Endometrium (tissue), 2 donors: ENCODE results near the gene PTCD2.

Experiments
- FAIRE-seq: peaks from 2 replicates; lab custom pipeline; 2012; peaks lifted over from hg19 to GRCh38; lab: Jason Lieb, UNC
- donor health status: control.
- donor health status: control.

Gene PTCD2

DNA sequence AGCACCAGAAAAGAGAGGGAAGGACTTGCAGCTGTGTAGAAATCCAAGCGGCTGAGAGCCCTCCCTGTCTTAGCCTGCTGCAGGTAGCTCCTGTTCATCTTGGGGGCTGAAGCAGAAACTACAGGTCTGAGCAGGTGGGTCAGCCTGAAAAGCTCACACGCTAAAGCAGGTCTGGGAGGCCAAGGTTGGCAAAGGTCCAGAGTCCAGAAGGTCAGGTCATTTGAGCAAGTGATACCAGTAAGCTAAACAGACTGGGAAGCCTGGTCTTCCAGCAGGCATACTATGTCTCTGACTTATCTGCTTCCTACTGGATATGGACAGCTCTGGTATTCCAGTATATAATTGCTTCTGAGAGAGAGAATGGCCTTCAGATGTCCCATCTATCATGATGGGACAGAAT lies 26.2 kb downstream of the PTCD2 start:
- FAIRE-seq: no peak

DNA sequence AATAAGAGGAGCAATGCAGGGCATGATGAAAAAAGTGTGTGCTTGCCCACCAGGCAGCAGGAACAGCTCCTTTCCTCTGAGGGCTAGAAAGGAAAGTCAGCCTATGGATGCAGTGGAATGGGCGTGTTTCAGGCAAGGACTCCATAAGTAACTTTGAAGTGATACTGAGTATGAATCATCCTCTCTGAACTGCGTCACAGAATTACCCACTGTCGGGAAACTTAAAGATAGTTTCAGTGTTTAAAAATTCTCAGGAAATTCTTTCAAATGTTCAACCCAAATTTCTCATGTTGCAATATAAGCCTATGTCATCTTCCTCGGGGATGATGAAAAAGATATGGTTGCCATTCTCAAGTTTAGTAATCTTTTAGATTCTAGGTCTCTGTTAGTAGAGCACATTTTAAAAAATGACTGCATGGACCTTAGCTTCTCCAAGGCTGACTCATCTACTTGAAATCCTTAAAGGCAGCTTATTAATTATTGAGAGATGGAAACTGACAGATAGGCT lies 27.7 kb downstream of the PTCD2 start:
- no peak for FAIRE-seq

DNA sequence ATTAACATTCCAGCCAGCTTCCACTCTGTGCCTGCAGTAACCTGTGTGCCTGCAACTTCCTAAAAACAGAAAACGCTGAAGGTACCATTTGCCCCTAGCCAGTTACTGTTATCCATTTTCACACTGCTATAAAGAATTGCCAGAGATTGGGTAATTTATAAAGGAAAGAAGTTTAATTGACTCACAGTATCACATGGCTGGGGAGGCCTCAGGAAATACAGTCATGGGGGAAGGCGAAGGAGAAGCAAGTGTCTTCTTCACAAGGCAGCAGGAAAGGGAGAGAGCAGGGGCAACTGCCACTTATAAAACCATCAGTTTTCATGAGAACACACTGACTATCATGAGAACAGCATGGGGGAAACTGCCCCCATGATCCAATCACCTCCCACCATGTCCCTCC lies 31.2 kb downstream of the PTCD2 start:
- no peak for FAIRE-seq

DNA sequence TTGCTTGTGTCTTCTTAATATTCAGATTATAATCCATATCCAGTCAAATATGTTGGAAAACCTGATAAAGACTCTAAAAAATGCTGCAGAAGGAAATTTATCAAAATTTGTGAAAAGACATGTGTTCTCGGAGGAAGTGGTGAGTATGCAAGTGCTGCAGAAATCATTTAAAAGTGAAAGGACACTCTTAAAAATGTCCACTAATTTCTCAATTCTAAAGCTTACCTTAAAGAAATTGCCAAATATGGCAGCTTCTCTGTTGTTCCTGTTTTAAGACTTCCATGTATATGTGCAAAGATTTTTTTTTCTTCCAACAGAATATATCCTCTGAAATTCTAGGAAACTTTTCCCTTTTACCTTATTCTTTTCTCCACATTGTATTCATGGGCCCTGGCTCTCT lies 32.4 kb downstream of the PTCD2 start:
- FAIRE-seq: no peak

DNA sequence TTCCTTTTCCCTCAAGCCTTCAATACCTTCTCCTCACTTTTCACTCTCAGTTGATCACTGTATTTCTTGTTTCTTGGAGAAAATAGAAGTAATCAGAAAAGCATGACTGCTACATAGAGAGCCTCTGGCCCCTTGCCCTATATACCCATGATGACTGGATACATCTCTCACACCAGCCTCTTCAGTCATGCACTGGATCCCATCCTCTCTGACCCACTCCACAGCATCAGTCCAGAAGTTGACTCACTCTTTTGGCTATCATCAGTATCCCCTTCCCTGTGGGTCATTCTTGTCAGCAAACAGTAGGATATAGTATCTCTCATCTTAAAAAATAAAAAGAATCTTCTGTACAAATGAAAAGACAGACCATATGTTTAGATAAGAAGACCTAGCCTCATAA lies 32.9 kb downstream of the PTCD2 start:
- FAIRE-seq: no peak

DNA sequence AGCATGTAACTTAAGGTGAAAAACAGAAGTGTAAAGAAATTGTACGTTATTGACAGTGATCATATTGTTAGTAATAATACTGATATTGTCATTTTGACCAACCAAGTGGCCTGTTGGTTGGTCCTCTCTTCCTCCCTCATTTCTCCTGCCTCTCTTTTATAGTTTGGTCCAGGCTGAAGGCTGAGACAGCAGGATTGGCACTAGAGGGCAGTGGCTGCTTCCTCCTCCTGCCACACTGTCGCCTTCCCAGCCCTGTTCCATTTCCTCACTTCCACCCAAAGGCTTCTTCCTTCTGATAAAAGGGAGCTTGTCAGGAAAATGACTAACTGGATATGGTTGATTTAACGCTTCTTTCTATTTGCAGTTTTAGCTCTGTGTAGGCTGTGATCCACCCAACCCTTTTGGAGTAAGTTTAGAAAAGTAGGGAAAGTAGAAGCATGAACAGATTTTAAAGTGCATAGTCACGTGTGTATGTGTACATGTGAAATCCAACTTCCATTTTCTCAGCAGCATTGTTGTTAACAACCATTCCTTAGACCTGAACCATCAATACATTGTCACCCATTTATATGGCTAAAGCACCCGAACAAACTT lies 35.6 kb downstream of the PTCD2 start:
- no peak for FAIRE-seq

DNA sequence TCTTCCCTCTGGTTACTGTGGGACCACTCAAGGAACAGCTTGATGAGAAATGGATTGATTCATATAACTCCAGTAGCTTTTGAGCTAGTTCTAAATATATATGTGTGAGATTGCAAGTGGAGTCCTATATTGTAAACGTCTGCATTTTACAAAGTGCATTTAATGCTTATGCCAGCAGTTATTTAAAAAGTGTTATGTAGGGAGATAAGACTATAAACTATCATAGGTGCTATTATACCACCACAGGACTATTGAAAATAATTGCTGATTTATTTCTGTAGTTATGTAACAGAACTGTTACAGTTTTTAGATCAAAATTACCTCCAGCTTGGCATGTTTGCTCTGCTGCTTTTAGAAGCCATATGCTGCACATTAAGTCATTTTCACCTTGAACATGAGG lies 36.2 kb downstream of the PTCD2 start:
- no peak for FAIRE-seq

DNA sequence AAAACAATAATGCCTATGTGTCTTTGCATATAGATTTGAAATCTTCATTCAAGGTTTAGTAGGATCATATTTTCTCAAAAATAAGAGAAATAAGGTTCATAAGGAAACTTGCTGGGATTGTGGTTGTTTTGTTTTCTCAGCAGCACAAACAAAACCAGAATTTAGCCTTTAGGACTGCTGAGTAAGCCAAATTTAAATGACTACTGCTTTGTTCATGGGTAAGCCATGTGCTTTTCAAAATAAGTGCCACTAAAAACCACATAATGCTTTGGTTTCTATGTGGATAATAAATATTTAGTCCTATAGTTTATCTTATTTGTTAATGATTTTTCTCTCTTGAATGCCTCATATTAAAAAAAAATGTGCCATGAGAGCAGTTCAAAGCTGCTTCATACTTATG lies 38.8 kb downstream of the PTCD2 start:
- no peak for FAIRE-seq

DNA sequence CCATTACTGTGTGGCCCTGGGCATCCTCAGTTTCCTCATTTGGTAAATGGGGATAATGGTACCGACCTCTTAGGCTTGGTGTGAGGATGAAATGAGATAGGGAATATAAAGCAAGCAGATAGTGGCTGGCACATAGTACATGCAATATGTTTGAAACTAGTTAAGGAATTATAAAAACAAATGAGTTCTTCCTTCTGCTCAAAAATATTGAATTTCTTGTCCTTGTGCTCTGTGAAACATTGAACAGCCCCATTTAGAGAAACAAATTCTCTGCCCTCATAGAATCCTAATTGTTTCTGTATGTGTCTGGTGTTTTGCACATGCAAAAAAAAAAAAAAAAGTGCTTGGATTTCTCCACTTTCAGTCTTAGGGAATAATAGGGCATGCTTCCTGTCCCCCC lies 39.7 kb downstream of the PTCD2 start:
- FAIRE-seq: no peak

DNA sequence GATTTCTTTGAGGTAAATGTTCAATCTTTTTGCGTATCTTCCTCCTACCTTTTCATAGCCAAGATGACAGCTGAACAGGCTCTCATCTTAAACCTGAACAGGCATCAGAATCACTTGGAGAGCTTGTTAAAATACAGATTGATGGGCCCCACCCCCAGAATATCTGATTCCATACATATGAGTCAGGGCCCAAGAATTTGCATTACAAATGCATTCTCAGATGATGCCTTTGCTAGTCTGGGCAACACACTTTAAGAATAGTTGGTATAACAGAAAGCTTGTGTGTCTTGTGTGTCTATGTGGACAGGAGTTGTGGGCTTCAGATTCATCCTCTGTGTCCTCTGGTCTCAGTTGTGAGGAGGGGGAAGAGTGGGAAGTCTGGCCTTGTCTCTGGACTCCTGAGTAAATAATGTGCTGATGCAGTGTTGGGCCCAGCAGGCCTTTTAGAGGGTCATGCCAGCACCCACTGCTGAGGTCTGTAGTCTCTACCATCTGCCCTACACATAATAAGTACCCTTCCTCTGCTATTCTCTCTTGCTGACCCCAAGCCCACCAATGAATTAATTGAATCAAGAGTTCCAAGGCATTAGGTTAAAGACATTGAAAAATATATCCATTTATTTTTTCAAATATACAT lies 43.1 kb downstream of the PTCD2 start:
- no peak for FAIRE-seq

DNA sequence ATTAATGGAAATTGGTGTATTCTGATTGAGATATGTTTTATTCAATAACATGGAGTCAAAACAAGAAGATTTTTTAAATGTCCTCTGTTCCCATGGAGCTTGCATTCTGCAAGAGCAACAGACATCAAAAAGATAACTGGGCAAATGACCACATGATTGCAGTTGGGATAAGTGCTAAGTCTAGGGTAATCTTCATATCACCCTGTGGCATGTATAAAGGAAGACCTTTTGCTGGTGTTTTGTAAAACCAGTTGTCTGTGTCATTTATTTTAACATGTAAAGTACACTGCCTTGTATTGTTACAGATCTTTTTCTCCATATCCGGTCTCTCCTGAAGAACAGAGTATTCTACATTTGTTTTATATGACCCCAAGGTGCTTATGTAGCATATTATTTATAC lies 44.0 kb downstream of the PTCD2 start:
- FAIRE-seq: no peak

DNA sequence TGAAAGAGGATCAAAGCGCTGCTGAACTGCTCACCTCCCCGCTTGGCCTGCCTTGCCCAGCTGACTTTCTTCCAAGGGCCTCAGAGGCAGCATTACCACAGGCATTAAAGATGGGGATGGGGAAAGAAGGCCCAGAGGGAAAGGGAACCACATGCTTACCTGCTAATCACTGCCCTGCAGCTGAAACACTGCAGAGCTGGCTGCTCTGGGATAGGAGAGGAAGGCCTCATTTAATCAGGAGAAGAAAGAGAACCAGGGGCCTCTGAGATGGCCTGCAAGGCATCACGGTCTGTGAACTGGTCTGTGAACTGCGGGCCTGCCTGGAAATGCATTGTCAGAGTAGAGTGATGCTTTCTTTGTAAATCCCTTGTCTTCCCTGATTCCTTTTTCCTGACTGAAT lies 44.8 kb downstream of the PTCD2 start:
- FAIRE-seq: no peak

DNA sequence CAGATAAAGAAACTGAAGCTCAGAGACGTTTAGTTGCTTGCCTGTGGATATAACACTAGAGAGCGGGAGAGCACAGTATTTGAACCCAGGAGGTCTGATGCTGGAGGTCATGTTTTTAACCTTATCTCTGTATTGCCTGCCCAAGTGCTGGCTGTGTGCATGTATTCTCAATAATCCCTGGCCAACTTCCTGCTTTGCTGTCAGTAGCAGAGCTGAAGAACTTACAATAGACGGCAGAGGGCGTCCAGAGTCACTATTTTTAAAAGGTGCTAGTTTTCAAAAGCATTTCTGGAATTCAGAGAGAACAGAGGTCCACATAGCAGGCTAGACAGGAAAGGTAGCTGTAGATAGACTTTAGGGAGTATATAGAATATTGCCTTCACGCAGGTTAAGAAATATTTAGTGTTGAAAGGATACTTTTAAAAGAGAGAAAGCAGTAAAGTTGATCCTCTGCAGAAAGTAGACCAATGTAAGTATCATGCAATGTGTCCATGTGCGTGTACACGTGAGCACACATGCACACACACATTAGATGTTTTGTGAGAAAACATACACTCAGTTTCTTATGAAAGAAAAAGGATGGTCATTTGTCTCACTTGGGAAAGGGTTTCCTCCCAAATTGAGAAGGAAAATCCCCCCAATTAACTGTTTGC lies 46.3 kb downstream of the PTCD2 start:
- no peak for FAIRE-seq

DNA sequence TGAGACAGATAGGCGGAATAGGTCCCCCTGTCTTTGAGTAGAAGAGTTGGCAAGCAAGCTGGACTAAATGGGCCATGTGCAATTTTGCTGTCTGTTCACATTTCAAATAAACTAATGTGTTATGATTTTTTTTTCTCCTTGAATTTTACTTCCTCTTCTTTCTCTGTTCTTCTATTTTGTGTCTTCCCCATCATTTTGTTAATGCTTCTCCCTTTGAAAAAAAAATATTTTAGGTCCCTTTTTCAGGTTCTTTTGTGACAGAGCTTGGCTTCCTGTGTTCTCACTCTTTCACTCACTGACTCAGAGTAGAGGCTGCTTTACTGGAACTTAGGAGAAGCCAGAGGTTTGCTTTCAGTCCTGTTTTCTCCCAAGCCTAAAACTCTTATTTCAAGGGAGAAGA lies 48.1 kb downstream of the PTCD2 start:
- FAIRE-seq: no peak

DNA sequence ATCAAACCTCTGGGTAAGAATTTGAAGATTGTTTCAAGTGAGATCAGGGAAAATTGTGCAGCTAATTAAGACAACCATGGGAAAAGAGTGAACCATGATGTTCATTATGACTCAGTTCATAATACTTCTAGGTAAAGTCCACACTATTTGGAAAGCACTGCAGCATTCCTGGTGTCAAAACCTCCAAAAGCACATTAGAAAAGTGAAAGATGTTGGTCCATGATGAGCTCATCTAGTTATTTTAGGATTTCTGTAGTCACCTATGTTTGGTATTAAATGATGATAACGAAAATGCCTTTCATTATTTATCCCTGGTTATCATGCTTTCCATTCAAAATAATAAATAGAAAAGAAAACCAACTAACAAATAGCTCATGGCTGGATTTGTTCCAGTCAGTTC lies 49.1 kb downstream of the PTCD2 start:
- no peak for FAIRE-seq

DNA sequence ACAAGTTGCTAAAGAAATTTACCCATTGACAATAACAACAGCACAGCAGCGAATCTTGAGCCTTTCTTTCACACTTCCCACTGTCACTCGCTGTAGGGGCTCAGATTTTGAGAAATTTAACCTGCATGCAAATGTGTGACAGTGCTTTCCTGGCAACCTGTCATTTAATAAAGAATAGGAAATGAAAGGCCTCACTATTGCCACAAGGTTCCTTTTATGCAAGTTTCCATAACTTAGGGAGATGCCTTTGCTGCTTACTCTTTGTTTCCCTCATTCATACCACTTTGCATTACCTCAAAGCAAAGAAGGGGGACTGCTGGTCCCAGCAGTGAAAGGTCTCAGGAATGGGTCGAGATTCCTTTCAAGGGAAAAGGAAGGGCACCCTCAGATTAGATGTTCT lies 49.5 kb downstream of the PTCD2 start:
- no peak for FAIRE-seq

DNA sequence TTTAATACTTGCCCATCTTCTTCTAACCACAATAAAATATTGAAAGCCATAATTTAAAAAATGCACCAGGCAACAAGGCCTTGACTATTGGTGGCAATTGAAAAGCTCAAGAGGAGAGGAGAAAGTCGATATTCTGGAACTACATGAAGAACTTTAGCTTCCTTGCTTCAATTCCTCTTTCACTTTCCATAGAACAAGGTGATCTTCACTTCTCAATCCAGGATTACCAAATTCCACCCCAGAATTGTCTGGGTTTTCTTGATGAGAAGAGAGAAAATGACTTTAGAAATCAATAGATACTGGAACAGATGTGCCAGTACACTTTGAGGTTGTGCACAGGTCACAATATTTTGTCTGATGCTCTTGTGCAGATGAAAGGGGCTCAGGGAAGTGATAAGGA lies 52.2 kb downstream of the PTCD2 start:
- FAIRE-seq: no peak

DNA sequence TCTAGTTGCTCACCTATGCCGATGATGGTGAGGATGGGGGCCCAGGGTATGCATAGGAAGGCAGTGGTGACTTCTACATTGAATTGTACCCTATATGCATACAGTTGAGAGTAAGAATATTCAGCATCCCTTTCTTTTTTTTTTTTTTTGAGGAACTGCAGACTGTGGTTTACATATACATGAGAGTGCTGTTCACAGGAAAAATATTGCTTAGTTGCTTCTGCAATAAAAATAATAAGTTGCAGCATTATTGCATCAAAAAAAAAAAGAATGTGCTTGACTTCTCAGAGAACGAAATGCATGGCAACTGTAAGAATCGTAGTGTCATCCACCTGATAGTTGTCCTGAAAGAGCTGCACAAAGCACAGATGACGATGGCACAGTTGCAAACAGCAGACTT lies 52.8 kb downstream of the PTCD2 start:
- FAIRE-seq: no peak

DNA sequence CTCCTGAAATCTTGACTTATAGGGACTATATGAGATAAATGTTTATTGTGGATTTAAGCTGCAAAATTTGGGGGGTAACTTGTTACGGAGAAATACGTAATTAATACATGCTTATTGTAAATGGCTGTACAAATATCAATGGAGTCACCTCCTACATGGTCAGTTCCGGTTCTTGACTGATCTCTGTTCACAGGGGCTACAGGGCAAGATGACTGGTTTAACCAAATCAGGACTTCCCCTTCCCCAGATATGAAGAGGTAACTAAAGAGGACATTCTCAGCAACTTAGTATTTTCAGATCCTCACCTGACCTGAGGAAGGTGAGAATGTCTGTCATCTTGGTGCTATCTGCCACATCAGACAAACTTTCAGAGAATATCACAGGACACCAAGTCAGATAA lies 54.7 kb downstream of the PTCD2 start:
- FAIRE-seq: no peak

DNA sequence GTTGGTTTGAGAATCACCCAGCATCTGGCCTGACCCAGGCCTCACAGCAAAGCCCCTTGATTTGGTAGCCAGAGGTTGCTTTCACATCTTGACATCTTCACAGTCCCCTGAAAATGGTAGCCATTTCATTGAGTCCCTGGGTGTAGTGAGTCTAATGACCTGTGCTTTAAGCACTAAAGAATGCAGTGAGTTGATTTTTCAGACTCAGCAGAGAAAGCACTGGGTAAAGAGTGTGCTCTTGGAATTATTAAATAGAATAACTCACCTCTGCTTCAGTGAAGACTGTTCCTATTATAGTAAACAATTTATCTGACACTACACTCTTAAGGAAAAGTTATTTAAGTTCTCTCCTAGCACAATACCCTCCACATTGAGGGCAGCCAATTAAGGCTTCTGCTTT lies 56.2 kb downstream of the PTCD2 start:
- FAIRE-seq: no peak

DNA sequence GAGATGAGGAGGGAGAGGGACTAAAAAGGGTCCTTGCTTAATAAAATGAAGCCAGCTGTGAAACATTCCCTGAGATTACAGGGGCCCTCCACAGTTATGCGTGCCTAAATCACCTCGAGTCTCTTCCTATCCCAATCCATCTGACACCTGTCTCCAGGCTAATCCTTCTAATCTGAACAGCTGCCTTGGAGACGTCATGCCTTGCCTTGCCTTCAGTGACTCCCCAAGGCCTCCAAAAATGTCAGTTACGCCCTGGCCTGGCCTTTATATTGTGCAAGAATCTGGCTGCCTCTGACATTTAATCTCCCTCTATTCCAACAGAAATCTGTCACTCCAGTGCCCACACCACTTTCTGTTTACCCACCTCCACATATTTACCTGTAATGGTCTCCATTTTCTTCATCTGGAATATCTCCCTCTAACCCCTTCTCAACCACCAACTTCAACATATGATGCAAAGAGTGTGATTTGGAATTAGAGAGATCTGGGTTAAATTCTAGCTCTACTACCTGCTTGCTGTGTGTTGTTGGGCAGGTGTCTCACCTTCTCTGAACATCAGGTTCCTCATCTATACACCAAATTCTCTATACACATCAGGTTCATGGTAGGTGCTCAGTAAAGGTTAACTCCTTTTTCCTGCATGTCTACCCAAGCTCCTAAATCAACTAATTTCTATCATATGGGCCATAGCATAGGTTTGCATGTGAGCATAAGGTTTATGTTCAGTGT lies 57.9 kb downstream of the PTCD2 start:
- FAIRE-seq: no peak

DNA sequence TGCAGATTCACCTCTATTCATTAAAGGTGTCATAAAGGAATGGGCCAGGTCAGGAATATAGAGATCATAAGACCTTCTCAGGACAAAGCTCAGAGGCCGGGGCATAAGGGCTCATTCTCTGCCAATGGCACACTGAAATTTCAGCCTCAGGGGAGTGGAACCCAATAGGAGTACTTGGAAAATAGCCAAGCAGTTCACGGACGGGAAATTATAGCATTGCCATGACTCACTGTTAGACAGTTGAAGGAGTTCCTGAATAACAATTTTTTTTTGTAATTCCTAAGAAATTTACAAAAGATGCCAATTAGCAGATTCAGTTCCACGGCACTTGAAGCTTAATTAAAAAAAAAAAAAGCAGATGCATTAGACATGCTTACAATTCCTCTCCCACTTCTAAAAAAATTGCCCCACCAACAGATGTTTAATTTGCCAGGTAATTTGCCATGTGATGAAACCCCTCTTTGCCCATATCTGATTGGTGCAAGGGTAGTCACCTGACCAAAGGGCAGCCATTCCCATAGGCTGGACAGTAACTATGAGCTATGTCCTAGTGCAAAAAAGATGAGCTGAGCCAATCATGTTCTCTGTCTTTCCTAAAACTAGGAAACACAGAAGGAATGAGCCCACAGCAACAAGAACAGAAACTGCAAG lies 58.6 kb downstream of the PTCD2 start:
- no peak for FAIRE-seq

DNA sequence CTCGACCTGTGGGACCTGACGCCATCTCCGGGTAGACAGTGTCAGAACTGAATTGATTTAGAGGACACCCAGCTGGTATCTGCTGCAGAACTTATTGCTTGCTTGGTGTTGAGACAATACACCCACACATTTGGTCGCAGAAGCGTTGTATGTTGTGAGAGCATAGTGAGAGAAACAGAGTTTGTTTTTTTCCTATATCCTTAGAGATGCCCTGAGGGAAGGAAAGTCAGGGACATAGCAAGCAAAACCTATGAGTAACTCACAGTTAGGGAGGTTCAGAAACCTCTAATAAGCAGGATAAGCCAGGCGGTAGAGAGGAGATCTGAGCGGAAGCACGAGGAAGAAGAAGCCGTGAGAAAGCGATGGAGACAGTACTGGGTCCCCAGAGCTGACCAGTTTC lies 59.8 kb downstream of the PTCD2 start:
- FAIRE-seq: no peak
